HL-60 (cell line): ENCODE results near the gene PLD5.

ENCODE experiments used
- GABPA ChIP-seq: IDR thresholded peaks from 2 replicates; pipeline ENCODE4 v1.6.1; 2012; ENCODE audit warnings: low read depth
- POLR2AphosphoS5 ChIP-seq: IDR thresholded peaks from 2 replicates; pipeline ENCODE4 v1.6.1; 2012; ENCODE audit warnings: low read depth
- SPI1 ChIP-seq: IDR thresholded peaks from 2 replicates; pipeline ENCODE4 v1.6.1; 2012; ENCODE audit warnings: low read depth, mild to moderate bottlenecking, borderline replicate concordance
- TF ChIP-seq, protein P1 (sequence below): IDR thresholded peaks from one replicate; pipeline ENCODE4 v1.5.1; 2011; ENCODE audit warnings: low read length, control low read depth, inconsistent platforms; ENCODE audit not compliant: insufficient read depth
- TF ChIP-seq, protein P2 (sequence below): IDR thresholded peaks from 2 replicates; pipeline ENCODE4 v1.6.1; 2012; ENCODE audit warnings: low read depth; ENCODE audit not compliant: insufficient replicate concordance

DNA sequence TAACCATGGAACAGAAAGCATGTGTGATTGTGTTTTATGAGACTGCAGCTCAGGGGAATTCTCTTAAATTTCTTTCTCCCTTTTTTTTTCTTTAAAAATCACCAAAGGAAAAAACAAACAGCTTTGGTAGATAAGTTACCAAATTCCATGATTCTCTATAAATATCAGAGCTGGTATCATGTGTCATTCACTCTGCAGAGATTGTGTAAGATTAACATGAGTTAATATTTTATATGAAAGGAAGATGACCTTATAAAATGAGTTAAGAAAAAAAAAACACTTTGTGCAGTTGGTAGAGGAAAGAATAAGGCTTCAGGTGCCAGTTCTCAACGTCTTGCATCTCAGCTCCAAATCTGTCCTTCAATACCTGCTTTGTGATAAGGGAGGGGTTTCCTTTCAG, 287.4 kb downstream of the PLD5 start:
- TF ChIP-seq, protein P1, sequence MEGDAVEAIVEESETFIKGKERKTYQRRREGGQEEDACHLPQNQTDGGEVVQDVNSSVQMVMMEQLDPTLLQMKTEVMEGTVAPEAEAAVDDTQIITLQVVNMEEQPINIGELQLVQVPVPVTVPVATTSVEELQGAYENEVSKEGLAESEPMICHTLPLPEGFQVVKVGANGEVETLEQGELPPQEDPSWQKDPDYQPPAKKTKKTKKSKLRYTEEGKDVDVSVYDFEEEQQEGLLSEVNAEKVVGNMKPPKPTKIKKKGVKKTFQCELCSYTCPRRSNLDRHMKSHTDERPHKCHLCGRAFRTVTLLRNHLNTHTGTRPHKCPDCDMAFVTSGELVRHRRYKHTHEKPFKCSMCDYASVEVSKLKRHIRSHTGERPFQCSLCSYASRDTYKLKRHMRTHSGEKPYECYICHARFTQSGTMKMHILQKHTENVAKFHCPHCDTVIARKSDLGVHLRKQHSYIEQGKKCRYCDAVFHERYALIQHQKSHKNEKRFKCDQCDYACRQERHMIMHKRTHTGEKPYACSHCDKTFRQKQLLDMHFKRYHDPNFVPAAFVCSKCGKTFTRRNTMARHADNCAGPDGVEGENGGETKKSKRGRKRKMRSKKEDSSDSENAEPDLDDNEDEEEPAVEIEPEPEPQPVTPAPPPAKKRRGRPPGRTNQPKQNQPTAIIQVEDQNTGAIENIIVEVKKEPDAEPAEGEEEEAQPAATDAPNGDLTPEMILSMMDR, result no peak
- TF ChIP-seq POLR2AphosphoS5 (no peak), GABPA (no peak), SPI1 (no peak)
- TF ChIP-seq, protein P2, sequence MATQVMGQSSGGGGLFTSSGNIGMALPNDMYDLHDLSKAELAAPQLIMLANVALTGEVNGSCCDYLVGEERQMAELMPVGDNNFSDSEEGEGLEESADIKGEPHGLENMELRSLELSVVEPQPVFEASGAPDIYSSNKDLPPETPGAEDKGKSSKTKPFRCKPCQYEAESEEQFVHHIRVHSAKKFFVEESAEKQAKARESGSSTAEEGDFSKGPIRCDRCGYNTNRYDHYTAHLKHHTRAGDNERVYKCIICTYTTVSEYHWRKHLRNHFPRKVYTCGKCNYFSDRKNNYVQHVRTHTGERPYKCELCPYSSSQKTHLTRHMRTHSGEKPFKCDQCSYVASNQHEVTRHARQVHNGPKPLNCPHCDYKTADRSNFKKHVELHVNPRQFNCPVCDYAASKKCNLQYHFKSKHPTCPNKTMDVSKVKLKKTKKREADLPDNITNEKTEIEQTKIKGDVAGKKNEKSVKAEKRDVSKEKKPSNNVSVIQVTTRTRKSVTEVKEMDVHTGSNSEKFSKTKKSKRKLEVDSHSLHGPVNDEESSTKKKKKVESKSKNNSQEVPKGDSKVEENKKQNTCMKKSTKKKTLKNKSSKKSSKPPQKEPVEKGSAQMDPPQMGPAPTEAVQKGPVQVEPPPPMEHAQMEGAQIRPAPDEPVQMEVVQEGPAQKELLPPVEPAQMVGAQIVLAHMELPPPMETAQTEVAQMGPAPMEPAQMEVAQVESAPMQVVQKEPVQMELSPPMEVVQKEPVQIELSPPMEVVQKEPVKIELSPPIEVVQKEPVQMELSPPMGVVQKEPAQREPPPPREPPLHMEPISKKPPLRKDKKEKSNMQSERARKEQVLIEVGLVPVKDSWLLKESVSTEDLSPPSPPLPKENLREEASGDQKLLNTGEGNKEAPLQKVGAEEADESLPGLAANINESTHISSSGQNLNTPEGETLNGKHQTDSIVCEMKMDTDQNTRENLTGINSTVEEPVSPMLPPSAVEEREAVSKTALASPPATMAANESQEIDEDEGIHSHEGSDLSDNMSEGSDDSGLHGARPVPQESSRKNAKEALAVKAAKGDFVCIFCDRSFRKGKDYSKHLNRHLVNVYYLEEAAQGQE, result no peak
